ENCODE data around the gene MAP2K2.

The MAP2K2 gene

DNA sequence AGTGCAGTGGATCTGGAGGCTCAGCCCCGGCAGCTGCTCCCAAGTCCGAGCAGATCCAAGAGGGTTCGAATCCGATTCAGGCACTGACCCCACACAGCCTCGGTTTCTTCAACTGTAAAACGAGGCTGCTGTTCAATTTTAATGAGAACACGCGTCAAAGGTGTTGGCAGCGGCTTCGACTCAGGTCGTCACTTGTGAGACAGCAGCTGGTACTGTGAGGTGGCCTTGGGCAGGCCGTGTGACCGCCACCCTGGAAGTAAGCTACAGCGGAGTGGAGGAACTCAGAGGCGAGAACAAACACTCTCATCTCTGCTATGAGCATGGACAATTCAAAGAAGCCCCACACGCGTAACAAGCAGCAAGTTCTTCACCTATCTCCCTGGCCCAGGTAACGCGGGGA lies 9.7 kb downstream of the MAP2K2 start:
- ATAC-seq: no peak
- TF ChIP-seq, protein P1, sequence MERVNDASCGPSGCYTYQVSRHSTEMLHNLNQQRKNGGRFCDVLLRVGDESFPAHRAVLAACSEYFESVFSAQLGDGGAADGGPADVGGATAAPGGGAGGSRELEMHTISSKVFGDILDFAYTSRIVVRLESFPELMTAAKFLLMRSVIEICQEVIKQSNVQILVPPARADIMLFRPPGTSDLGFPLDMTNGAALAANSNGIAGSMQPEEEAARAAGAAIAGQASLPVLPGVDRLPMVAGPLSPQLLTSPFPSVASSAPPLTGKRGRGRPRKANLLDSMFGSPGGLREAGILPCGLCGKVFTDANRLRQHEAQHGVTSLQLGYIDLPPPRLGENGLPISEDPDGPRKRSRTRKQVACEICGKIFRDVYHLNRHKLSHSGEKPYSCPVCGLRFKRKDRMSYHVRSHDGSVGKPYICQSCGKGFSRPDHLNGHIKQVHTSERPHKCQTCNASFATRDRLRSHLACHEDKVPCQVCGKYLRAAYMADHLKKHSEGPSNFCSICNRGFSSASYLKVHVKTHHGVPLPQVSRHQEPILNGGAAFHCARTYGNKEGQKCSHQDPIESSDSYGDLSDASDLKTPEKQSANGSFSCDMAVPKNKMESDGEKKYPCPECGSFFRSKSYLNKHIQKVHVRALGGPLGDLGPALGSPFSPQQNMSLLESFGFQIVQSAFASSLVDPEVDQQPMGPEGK (CRISPR knock-in tag; IDR thresholded peaks at IDR 0.05; ENCODE audit: borderline replicate concordance): no peak
- TF ChIP-seq ZNF565 (CRISPR knock-in tag; conservative IDR thresholded peaks at IDR 0.05; ENCODE audit: low read depth) (no peak), GLIS3 (CRISPR knock-in tag; IDR thresholded peaks at IDR 0.05) (no peak), ZNF70 (CRISPR knock-in tag; IDR thresholded peaks at IDR 0.05) (no peak), ZNF8 (CRISPR knock-in tag; IDR thresholded peaks at IDR 0.05) (no peak), RARB (CRISPR knock-in tag; IDR thresholded peaks at IDR 0.05) (no peak), ESRRG (CRISPR knock-in tag; IDR thresholded peaks at IDR 0.05) (no peak), TCF4 (CRISPR knock-in tag; IDR thresholded peaks at IDR 0.05; ENCODE audit: borderline replicate concordance) (no peak), SNAI2 (CRISPR knock-in tag; IDR thresholded peaks at IDR 0.05) (no peak), CSDC2 (CRISPR knock-in tag; IDR thresholded peaks at IDR 0.05) (no peak), ZC3H10 (CRISPR knock-in tag; IDR thresholded peaks at IDR 0.05) (no peak), TOX (CRISPR knock-in tag; IDR thresholded peaks at IDR 0.05; ENCODE audit: borderline replicate concordance) (no peak), BACH2 (CRISPR knock-in tag; IDR thresholded peaks at IDR 0.05; ENCODE audit: borderline replicate concordance) (no peak), ISL1 (CRISPR knock-in tag; IDR thresholded peaks at IDR 0.05) (no peak), OSR1 (CRISPR knock-in tag; IDR thresholded peaks at IDR 0.05) (no peak), ZFP30 (CRISPR knock-in tag; IDR thresholded peaks at IDR 0.05) (no peak)
- TF ChIP-seq, protein P2, sequence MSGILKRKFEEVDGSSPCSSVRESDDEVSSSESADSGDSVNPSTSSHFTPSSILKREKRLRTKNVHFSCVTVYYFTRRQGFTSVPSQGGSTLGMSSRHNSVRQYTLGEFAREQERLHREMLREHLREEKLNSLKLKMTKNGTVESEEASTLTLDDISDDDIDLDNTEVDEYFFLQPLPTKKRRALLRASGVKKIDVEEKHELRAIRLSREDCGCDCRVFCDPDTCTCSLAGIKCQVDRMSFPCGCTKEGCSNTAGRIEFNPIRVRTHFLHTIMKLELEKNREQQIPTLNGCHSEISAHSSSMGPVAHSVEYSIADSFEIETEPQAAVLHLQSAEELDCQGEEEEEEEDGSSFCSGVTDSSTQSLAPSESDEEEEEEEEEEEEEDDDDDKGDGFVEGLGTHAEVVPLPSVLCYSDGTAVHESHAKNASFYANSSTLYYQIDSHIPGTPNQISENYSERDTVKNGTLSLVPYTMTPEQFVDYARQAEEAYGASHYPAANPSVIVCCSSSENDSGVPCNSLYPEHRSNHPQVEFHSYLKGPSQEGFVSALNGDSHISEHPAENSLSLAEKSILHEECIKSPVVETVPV (CRISPR knock-in tag; IDR thresholded peaks at IDR 0.05): no peak
- TF ChIP-seq, protein P3, sequence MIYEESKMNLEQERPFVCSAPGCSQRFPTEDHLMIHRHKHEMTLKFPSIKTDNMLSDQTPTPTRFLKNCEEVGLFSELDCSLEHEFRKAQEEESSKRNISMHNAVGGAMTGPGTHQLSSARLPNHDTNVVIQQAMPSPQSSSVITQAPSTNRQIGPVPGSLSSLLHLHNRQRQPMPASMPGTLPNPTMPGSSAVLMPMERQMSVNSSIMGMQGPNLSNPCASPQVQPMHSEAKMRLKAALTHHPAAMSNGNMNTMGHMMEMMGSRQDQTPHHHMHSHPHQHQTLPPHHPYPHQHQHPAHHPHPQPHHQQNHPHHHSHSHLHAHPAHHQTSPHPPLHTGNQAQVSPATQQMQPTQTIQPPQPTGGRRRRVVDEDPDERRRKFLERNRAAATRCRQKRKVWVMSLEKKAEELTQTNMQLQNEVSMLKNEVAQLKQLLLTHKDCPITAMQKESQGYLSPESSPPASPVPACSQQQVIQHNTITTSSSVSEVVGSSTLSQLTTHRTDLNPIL (CRISPR knock-in tag; IDR thresholded peaks at IDR 0.05; ENCODE audit: low read depth): no peak
- TF ChIP-seq, protein P4, sequence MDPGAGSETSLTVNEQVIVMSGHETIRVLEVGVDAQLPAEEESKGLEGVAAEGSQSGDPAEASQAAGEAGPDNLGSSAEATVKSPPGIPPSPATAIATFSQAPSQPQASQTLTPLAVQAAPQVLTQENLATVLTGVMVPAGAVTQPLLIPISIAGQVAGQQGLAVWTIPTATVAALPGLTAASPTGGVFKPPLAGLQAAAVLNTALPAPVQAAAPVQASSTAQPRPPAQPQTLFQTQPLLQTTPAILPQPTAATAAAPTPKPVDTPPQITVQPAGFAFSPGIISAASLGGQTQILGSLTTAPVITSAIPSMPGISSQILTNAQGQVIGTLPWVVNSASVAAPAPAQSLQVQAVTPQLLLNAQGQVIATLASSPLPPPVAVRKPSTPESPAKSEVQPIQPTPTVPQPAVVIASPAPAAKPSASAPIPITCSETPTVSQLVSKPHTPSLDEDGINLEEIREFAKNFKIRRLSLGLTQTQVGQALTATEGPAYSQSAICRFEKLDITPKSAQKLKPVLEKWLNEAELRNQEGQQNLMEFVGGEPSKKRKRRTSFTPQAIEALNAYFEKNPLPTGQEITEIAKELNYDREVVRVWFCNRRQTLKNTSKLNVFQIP (CRISPR knock-in tag; IDR thresholded peaks at IDR 0.05; ENCODE audit: borderline replicate concordance, low read depth): no peak

DNA sequence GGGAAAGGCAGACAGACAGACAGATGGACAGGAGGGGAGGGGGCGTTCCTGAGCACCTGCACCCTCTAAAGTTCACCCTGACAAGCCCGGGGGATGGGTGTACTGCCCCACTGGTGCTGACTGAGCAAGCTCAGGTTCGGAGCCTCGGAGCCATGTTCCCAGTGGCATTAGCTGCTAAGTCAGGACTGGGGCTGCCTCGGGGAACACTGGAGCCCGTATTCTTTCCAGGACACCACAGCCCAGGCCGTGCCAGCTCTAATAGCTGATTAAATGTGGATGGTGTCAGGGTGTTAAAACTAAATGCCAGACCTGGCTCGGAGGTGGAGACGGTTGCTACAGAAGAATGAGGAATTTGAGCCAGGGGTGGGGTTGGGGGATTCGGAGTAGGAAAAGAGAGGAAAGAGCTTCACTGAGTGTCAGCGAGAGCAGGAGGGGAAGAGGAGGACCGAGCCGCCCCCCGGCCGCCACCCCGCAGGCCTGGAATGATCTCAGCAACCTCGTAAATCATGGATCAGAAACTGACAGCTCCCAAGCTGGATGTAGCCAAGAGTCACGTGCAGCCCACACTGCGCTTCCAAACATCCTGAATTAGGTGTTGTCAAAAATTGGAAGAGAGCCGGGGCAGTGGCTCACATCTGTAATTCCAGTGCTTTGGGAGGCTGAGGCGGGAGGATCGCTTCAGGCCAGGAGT lies 10.4 kb downstream of the MAP2K2 start:
- no peak for TF ChIP-seq ARNTL (CRISPR knock-in tag; IDR thresholded peaks at IDR 0.05; ENCODE audit: borderline replicate concordance, low read depth)
- TF ChIP-seq SNAI2 (CRISPR knock-in tag; IDR thresholded peaks at IDR 0.05): no peak
- TF ChIP-seq, protein P5, sequence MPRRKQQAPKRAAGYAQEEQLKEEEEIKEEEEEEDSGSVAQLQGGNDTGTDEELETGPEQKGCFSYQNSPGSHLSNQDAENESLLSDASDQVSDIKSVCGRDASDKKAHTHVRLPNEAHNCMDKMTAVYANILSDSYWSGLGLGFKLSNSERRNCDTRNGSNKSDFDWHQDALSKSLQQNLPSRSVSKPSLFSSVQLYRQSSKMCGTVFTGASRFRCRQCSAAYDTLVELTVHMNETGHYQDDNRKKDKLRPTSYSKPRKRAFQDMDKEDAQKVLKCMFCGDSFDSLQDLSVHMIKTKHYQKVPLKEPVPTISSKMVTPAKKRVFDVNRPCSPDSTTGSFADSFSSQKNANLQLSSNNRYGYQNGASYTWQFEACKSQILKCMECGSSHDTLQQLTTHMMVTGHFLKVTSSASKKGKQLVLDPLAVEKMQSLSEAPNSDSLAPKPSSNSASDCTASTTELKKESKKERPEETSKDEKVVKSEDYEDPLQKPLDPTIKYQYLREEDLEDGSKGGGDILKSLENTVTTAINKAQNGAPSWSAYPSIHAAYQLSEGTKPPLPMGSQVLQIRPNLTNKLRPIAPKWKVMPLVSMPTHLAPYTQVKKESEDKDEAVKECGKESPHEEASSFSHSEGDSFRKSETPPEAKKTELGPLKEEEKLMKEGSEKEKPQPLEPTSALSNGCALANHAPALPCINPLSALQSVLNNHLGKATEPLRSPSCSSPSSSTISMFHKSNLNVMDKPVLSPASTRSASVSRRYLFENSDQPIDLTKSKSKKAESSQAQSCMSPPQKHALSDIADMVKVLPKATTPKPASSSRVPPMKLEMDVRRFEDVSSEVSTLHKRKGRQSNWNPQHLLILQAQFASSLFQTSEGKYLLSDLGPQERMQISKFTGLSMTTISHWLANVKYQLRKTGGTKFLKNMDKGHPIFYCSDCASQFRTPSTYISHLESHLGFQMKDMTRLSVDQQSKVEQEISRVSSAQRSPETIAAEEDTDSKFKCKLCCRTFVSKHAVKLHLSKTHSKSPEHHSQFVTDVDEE (CRISPR knock-in tag; IDR thresholded peaks at IDR 0.05): no peak
- no peak for TF ChIP-seq ZNF8 (CRISPR knock-in tag; IDR thresholded peaks at IDR 0.05)
- TF ChIP-seq TCF4 (CRISPR knock-in tag; IDR thresholded peaks at IDR 0.05; ENCODE audit: borderline replicate concordance): no peak
- no peak for TF ChIP-seq ZNF565 (CRISPR knock-in tag; conservative IDR thresholded peaks at IDR 0.05; ENCODE audit: low read depth)
- ATAC-seq: no peak

DNA sequence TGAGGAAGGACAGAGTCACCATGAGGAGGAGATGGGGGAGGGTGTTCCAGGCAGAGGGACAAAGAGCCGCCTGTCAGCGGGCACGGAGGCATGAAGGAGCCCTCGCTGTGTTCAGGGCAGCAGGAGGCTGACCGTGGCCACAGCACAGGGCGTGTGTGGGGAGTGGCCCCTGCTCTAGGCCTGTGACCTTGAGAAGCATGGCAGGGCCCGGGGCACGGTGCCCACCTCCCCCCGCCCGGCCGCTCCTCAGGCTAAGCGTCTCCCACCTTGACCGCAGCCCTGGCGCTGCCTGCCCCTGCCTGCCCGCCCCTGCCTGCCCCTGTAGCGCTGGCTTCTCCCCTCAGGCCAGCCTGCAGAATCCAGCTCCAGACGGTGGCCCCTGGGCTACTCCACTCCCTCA lies 11.6 kb downstream of the MAP2K2 start:
- no peak for ATAC-seq
- no peak for TF ChIP-seq TOX (CRISPR knock-in tag; IDR thresholded peaks at IDR 0.05; ENCODE audit: borderline replicate concordance)
- no peak for TF ChIP-seq ZFP3 (CRISPR knock-in tag; IDR thresholded peaks at IDR 0.05)
- no peak for TF ChIP-seq ISL1 (CRISPR knock-in tag; IDR thresholded peaks at IDR 0.05)
- no peak for TF ChIP-seq RARB (CRISPR knock-in tag; IDR thresholded peaks at IDR 0.05)
